HepG2 (cell line): ENCODE results near the gene CDCP2. TPM values are rescaled to one million over a fixed set of nuclear protein-coding genes. Genes with fewer than 3 reads are reported as not detected.

Source experiments
- ATAC-seq: fragments of 200-7000 bp; cut with Tn5 transposase; 3 replicates; pipeline ENCODE4 v1.9.1; 2020; ENCODE audit warnings: mild to moderate bottlenecking, moderate library complexity
- BruUV-seq: library from RNA; stranded (reverse); fragments of 400-500 nt; replicated peaks from 2 replicates; lab custom pipeline; 2021; lab: Mats Ljungman, UMichigan
- CTCF ChIA-PET: fragments of 300-600 bp; formaldehyde crosslinking; extraction: SDS; loops from one replicate; lab custom pipeline; 2021; ENCODE audit warnings: low total read pairs, inconsistent platforms, low intra/inter-chr PET ratio; lab: Yijun Ruan, JAX
- POLR2A ChIA-PET: fragments of 350-600 bp; sonication (Branson Sonifier 250); formaldehyde crosslinking; loops from one replicate; lab custom pipeline; 2020; ENCODE audit warnings: antibody characterized with exemption, inconsistent platforms; lab: Yijun Ruan, JAX
- DNase-seq: peaks from one replicate; pipeline ENCODE4 v3.0.0-alpha.2; 2015; ENCODE audit warnings: low spot score
- FAIRE-seq: peaks from 3 replicates; lab custom pipeline; 2011; peaks lifted over from hg19 to GRCh38; lab: Jason Lieb, UNC
- H2AFZ ChIP-seq: one replicate; pipeline ENCODE4 v1.6.1; 2011; ENCODE audit warnings: low read length, inconsistent platforms
- H3K27ac ChIP-seq: fragments of 300-600 bp; 3 replicates; pipeline ENCODE4 v1.8.0; 2011; ENCODE audit warnings: mixed run types, mild to moderate bottlenecking, mixed read lengths, low read length, inconsistent platforms; ENCODE audit not compliant: insufficient read depth; ENCODE audit errors: extremely low read length
- H3K27me3 ChIP-seq, 2 experiments: fragments of 200-600 bp in 1 of 2; 2 replicates in 1 of 2; 3 replicates in 1 of 2; pipeline versions ENCODE4 v1.6.0 to v1.8.0; 2011; ENCODE audit warnings: low read length in 2 of 2, mild to moderate bottlenecking in 2 of 2, moderate library complexity in 2 of 2, inconsistent platforms in 1 of 2; ENCODE audit not compliant: insufficient read depth in 2 of 2, control insufficient read depth in 1 of 2
- H3K36me3 ChIP-seq, 2 experiments: fragments of 200-600 bp in 1 of 2; replicated peaks in 1 of 2; 2 replicates in 1 of 2; 3 replicates in 1 of 2; pipeline versions ENCODE4 v1.5.1 to v1.8.0; 2011; ENCODE audit warnings: low read length in 2 of 2, inconsistent platforms in 1 of 2; ENCODE audit not compliant: insufficient read depth in 2 of 2, control insufficient read depth in 1 of 2
- H3K4me1 ChIP-seq: 2 replicates; pipeline ENCODE4 v1.5.1; 2012; ENCODE audit warnings: low read length, inconsistent platforms; ENCODE audit not compliant: insufficient read depth
- H3K4me2 ChIP-seq: 2 replicates; pipeline ENCODE4 v1.6.0; 2011; ENCODE audit warnings: low read depth, low read length, inconsistent platforms
- H3K4me3 ChIP-seq, 3 experiments: fragments of 200-600 bp in 1 of 3; sonication (generic), shearing (Covaris generic) in 1 of 3; replicated peaks in 1 of 3; 2 replicates each; pipeline ENCODE4 v1.5.1; 2011 to 2016; ENCODE audit warnings: low read length in 3 of 3, inconsistent platforms in 2 of 3, low read depth in 2 of 3, mild to moderate bottlenecking in 2 of 3, control low read depth in 1 of 3, mixed read lengths in 1 of 3; ENCODE audit not compliant: insufficient read depth in 1 of 3
- H3K79me2 ChIP-seq: one replicate; pipeline ENCODE4 v1.6.1; 2011; ENCODE audit warnings: low read length, inconsistent platforms; ENCODE audit not compliant: insufficient read depth
- H3K9ac ChIP-seq: 2 replicates; pipeline ENCODE4 v1.6.0; 2011; ENCODE audit warnings: mild to moderate bottlenecking, low read depth, low read length, inconsistent platforms; ENCODE audit not compliant: insufficient read depth
- H3K9me3 ChIP-seq: 2 replicates; pipeline ENCODE4 v1.5.1; 2012; ENCODE audit warnings: mild to moderate bottlenecking, low read length
- H4K20me1 ChIP-seq: 2 replicates; pipeline ENCODE4 v1.6.0; 2011; ENCODE audit warnings: inconsistent platforms, mild to moderate bottlenecking, low read length, moderate library complexity; ENCODE audit not compliant: insufficient read depth
- CBX5 ChIP-seq: sonication (generic); formaldehyde crosslinking; IDR thresholded peaks from 2 replicates; pipeline ENCODE4 v1.4.0; 2020; ENCODE audit warnings: missing genetic modification reagents, borderline replicate concordance
- MXD4 ChIP-seq: IDR thresholded peaks from 2 replicates; pipeline ENCODE4 v1.6.1; 2016; ENCODE audit warnings: mild to moderate bottlenecking, missing biosample characterization, missing genetic modification reagents
- ZMAT3 ChIP-seq: sonication (generic); formaldehyde crosslinking; conservative IDR thresholded peaks from 2 replicates; pipeline ENCODE4 v1.7.0; 2021; ENCODE audit warnings: missing genetic modification reagents
- ZNF263 ChIP-seq: sonication (generic); formaldehyde crosslinking; IDR thresholded peaks from 2 replicates; pipeline ENCODE4 v1.4.0; 2020; ENCODE audit warnings: missing genetic modification reagents
- ZNF629 ChIP-seq: sonication (generic); formaldehyde crosslinking; conservative IDR thresholded peaks from 2 replicates; pipeline ENCODE4 v1.5.0; 2020; ENCODE audit warnings: missing genetic modification reagents
- WGBS: methylation state at CpG from one replicate; pipeline ENCODE4 v1.1.6; 2017; ENCODE audit warnings: low lambda C conversion rate; 5-methylcytosine and 5-hydroxymethylcytosine counted together
- in situ Hi-C: cut with HindIII; loops from 2 replicates; pipeline ENCODE4 v1.10.0; 2017; ENCODE audit warnings: low pct_unique_long_range_greater_than_20kb; ENCODE audit not compliant: extremely low pct_ligation_motif_present
- intact Hi-C: fragments of 100-400 bp; cut with micrococcal nuclease; formaldehyde crosslinking; loops from one replicate; pipeline ENCODE4 v1.10.0; 2022; ENCODE audit not compliant: unreplicated experiment
- polyA plus RNA-seq, 8 experiments: library from polyadenylated mRNA; depleted of rRNA in 3 of 8; stranded (reverse) in 7 of 8; unstranded in 1 of 8; fragments of >200 nt; fragmentation: Illumina TruSeq in 4 of 8; extraction: Trizol in 4 of 8; gene quantifications; 2 replicates each; pipeline versions ENCODE4 v1.2.1 to v1.2.3, GENCODE V29; 2011 to 2016; ENCODE audit warnings: low read depth in 4 of 8, missing spikeins in 1 of 8, mixed read lengths in 1 of 8; ENCODE audit not compliant: insufficient read depth in 1 of 8
- total RNA-seq, 5 experiments: library from RNA; depleted of rRNA; stranded (reverse); fragments of >200 nt; fragmentation: Illumina TruSeq; extraction: Trizol; gene quantifications; 2 replicates each; pipeline ENCODE4 v1.2.3, GENCODE V29; 2016; ENCODE audit warnings: low read depth in 1 of 5

CDCP2 gene
- total and polyA plus RNA-seq, 2 of the 13 experiments (the other 11 are each of a cell fraction or from before 2014, with no cell fraction given), result not detected

DNA sequence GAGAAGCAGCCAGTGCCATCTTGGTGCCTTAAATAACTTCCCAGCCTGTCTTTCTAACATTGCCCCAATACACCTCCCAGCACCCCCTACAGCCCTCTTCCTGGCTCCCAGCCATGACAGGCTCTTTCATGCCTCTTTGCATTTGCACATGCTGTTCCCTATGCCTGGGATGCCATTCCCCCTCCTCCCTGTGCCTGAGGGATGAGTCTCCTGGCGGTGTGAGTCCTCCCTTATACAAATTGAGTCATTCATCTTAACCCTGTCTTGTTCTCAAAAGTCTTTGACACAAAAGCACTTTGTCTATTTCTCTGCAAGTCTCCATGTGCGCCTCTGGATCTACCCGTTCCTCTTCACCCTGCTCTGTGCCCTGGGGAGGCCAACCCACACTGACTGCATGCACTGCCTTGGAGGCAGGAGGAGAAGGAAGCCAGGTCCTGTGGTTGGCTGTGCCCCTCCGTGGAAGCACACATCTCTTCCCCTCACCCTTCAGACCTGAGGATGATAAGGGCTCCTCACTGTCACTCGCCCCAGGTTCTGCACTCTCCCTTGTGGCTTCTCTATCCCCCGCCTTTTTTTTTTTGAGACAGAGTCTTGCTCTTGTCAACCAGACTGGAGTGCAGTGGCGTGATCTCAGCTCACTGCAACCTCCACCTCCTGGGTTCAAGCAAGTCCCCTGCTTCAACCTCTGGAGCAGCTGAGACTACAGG is 25.1 kb downstream of the CDCP2 start:
- ChIA-PET POLR2A (no interaction called here), CTCF (no interaction called here)

DNA sequence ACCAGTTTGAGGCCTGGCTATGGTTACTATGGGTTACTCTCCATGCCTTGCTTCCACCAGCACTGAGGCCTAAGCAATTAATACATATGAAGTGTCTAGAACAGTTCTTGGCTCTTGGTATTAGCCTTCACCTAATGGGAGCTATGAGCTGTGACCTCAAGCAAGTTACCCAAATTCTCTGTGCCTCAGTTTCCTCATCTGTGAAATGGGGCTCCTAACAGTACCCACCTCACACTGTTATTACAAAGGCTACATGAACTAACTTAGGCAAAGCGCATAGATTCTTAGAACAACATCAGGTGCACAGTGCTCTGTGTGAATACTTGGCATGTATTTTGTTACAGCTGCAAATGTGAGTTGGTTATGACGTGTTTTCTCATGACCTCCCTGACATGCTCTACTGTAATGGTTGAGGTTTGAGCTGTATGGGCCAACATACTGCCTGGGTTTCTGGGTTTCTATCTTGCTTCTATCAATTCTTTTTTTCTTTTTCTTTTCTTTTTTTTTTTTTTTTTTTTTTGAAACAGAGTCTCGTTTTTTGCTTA is 26.5 kb downstream of the CDCP2 start:
- no peak overlapping the region for H3K9ac ChIP-seq
- H3K4me1 ChIP-seq, result peaks cover 35% of the 10 kb centered on the region
- no TSS peak for BruUV-seq
- ChIA-PET CTCF (no interaction called here), POLR2A (no interaction called here)
- no peak overlapping the region for H3K27ac ChIP-seq
- intact Hi-C loops, result no loop called here
- no peak for ATAC-seq
- H2AFZ ChIP-seq, result no peak overlapping the region
- no peak overlapping the region for H3K4me3 ChIP-seq
- H4K20me1 ChIP-seq, result no peaks in the 10 kb centered on the region
- WGBS, result 52% methylated on average over 3 of the region's 3 CpGs
- H3K4me2 ChIP-seq, result no peak overlapping the region
- TF ChIP-seq ZNF629 (peak; percentile 54; the same call in 1 of the 2 replicates), CBX5 (CRISPR knock-in tag) (no peak)
- no peak for FAIRE-seq
- no peak for DNase-seq
- H3K27me3 ChIP-seq, result peaks cover 6 to 37% of the 10 kb centered on the region in 2 experiments; a peak in 3 of 5 replicates
- no peaks in the 10 kb centered on the region for H3K36me3 ChIP-seq
- no peaks in the 10 kb centered on the region for H3K79me2 ChIP-seq
- in situ Hi-C loops, result no loop called here
- no peaks in the 10 kb centered on the region for H3K9me3 ChIP-seq

More for the DNA sequence above, 25.1 kb downstream of the CDCP2 start:
- DNase-seq (no peak), FAIRE-seq (no peak), ATAC-seq (no peak)
- no peaks in the 10 kb centered on the region for H3K79me2 ChIP-seq
- peaks cover 4 to 27% of the 10 kb centered on the region in 2 experiments; a peak in 3 of 5 replicates for H3K27me3 ChIP-seq
- in situ Hi-C loops, result no loop called here
- H3K9me3 ChIP-seq, result no peaks in the 10 kb centered on the region
- intact Hi-C loops, result no loop called here
- H3K9ac ChIP-seq, result no peak overlapping the region
- BruUV-seq, result no TSS peak
- no peak overlapping the region for H2AFZ ChIP-seq
- H3K4me3 ChIP-seq, result no peak overlapping the region
- H4K20me1 ChIP-seq, result no peaks in the 10 kb centered on the region
- H3K4me1 ChIP-seq, result peaks cover 25% of the 10 kb centered on the region
- no peaks in the 10 kb centered on the region for H3K36me3 ChIP-seq
- TF ChIP-seq ZNF263, result peak; percentile 72
- TF ChIP-seq ZMAT3 (CRISPR knock-in tag), result no peak
- TF ChIP-seq MXD4 (CRISPR knock-in tag), result no peak
- H3K27ac ChIP-seq, result no peak overlapping the region
- WGBS, result 38% methylated on average over 7 of the region's 7 CpGs
- no peak overlapping the region for H3K4me2 ChIP-seq
